Activated CD4-positive, alpha-beta memory T cell treated with anti-CD3 and anti-CD28 coated beads for 36 hours (primary cell): ENCODE data around the gene SLC2A13. TPM values are rescaled to one million over a fixed set of nuclear protein-coding genes. Genes with fewer than 3 reads are reported as not detected.
"Not testable (repeated sequence)": the region's sequence is repeated elsewhere in the genome, so short reads cannot be mapped to it uniquely, and the experiment has no call there.

Experiments used
- CTCF ChIA-PET: fragments of 350-600 bp; sonication (Branson Sonifier 250); formaldehyde crosslinking; loops from one replicate; lab custom pipeline; 2021; ENCODE audit warnings: antibody characterized with exemption, inconsistent platforms; lab: Charles Lee
- POLR2A ChIA-PET: fragments of 350-600 bp; sonication (Branson Sonifier 250); formaldehyde crosslinking; loops from one replicate; lab custom pipeline; 2021; ENCODE audit warnings: antibody characterized with exemption; lab: Charles Lee
- DNase-seq: peaks from one replicate; pipeline ENCODE4 v3.0.0-alpha.2; 2020
- H3K27ac Mint-ChIP-seq: one replicate; pipeline ENCODE4 v1.8.0; 2021; ENCODE audit warnings: mixed read lengths
- H3K27me3 Mint-ChIP-seq: one replicate; pipeline ENCODE4 v1.8.0; 2021; ENCODE audit warnings: mixed read lengths
- H3K36me3 Mint-ChIP-seq: one replicate; pipeline ENCODE4 v1.8.0; 2021; ENCODE audit warnings: mixed read lengths
- H3K4me1 Mint-ChIP-seq: one replicate; pipeline ENCODE4 v1.8.0; 2021; ENCODE audit warnings: low read depth, mixed read lengths
- H3K4me3 Mint-ChIP-seq: one replicate; pipeline ENCODE4 v1.8.0; 2021; ENCODE audit warnings: mild to moderate bottlenecking, mixed read lengths
- H3K9me3 Mint-ChIP-seq: one replicate; pipeline ENCODE4 v1.8.0; 2021; ENCODE audit warnings: mixed read lengths
- intact Hi-C: fragments of 100-400 bp; cut with micrococcal nuclease; formaldehyde crosslinking; loops from one replicate; pipeline ENCODE4 v1.15.1; 2023
- total RNA-seq, 2 experiments: library from RNA; stranded (reverse); gene quantifications; one replicate each; pipeline ENCODE4 v1.2.3, GENCODE V29; 2021

SLC2A13 gene
- total RNA-seq, 2 experiments from 2014 or later = 3.4 to 3.8 TPM

DNA sequence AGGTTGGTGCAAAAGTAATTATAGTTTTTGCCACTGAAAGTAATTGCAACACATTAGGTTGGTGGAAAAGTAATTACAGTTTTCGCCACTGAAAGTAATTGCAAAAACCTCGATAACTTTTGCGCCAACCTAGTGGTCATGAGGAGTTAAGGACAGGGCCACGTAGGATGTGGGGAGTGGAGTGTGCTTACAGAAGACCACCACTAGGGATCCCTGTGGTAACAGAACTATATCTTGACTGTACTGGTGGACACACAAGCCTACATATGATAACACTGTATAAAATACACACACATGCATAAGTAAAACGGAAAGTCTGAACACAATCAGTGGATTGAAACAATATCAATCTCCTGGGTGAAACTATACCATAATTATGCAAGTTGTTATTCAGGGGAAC, 298.8 kb downstream of the SLC2A13 start:
- intact Hi-C loops = no loop called here
- Mint-ChIP-seq H3K4me1 (no peaks in the 10 kb centered on the region), H3K9me3 (peaks cover 5% of the 10 kb centered on the region), H3K27me3 (no peaks in the 10 kb centered on the region), H3K36me3 (no peaks in the 10 kb centered on the region), H3K27ac (no peak overlapping the region), H3K4me3 (no peak overlapping the region)
- ChIA-PET POLR2A (no interaction called here), CTCF (no interaction called here)
- no peak for DNase-seq

DNA sequence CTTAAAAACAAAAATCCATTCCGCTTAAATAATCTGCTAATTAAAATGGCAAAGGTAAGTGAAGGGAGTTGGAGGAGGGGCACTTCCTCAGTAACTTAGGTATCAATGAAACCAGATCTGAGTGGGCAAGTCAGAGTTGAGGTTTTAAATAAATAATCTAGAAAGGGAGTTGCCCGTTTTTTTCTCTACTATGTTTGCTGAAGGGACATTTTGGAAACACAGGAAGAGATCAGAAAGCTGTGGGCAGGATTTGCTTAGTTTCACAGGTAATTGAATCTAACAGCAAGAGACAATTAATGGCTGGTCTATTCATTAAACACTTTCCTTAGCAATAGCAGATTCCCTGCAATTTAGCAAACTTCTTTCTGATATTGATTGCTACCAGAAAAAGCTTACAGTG, 300.2 kb downstream of the SLC2A13 start:
- Mint-ChIP-seq H3K27me3 (no peaks in the 10 kb centered on the region), H3K4me3 (no peak overlapping the region), H3K9me3 (peaks cover 3% of the 10 kb centered on the region), H3K4me1 (no peaks in the 10 kb centered on the region), H3K36me3 (no peaks in the 10 kb centered on the region), H3K27ac (no peak overlapping the region)
- intact Hi-C loops = no loop called here
- ChIA-PET CTCF (interaction anchor here (0.8 kb wide), 1 partner anchor 102 kb away, joined by 3 read pairs; no protein-coding TSS in a partner anchor), POLR2A (no interaction called here)
- DNase-seq = no peak

DNA sequence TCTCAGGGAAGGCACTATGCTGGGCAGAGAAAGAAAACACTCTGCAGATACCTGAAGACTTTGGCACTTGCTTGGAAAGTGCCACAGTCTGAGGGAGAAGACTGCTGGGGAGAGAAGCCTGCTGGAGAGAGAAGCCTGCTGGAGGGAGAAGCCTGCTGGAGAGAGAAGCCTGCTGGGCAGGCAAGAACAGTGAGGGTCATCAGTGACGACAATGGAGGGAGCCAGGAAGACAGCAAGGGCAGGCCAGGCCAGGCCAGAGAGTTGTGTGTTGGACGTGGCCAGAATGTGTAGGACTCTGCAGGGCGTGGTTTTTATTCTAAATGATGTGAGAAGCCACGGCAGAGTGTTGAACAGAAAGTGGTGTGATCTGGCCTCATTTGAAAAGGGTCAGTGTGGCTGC, 301.0 kb downstream of the SLC2A13 start:
- H3K9me3 Mint-ChIP-seq = peaks cover 2% of the 10 kb centered on the region
- no peaks in the 10 kb centered on the region for H3K36me3 Mint-ChIP-seq
- no peaks in the 10 kb centered on the region for H3K4me1 Mint-ChIP-seq
- H3K4me3 Mint-ChIP-seq = no peak overlapping the region
- H3K27me3 Mint-ChIP-seq = no peaks in the 10 kb centered on the region
- ChIA-PET POLR2A (no interaction called here), CTCF (no interaction called here)
- DNase-seq = no peak
- intact Hi-C loops = no loop called here
- H3K27ac Mint-ChIP-seq = no peak overlapping the region

GRCh38 chr12:39804479-39804878, 301.4 kb downstream of the SLC2A13 start:
- no peak for DNase-seq
- Mint-ChIP-seq H3K4me3 (no peak overlapping the region), H3K4me1 (no peaks in the 10 kb centered on the region), H3K36me3 (no peaks in the 10 kb centered on the region), H3K27me3 (no peaks in the 10 kb centered on the region), H3K27ac (no peak overlapping the region), H3K9me3 (no peaks in the 10 kb centered on the region)
- CTCF ChIA-PET = no interaction called here
- intact Hi-C loops = no loop called here
- POLR2A ChIA-PET = no interaction called here

DNA sequence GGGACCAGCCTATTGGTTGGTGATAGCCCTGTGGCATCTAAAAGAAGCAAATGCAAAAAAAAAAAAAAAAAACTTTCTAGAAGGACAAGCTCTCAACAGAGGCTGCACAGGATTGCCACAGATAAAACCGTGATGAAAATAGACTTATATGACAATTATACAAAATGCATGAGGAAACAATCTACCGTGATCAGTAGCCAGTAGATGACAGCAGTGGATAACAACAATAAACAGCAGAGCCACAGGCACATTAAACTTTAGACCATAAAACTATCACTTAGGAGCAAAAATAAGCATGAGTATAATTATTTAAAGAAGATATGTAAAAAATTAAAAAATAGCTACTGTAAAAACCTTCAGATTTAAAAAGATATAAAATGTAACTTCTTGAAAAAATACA, 302.7 kb downstream of the SLC2A13 start:
- DNase-seq = no peak
- Mint-ChIP-seq H3K27ac (no peak overlapping the region), H3K36me3 (no peaks in the 10 kb centered on the region), H3K9me3 (no peaks in the 10 kb centered on the region), H3K4me1 (no peaks in the 10 kb centered on the region), H3K4me3 (no peak overlapping the region), H3K27me3 (no peaks in the 10 kb centered on the region)
- intact Hi-C loops = no loop called here
- ChIA-PET CTCF (no interaction called here), POLR2A (interaction anchor here (0.6 kb wide), 1 partner anchor 226 kb away, joined by 5 read pairs; no protein-coding TSS in a partner anchor)

GRCh38 chr12:39798977-39799376, 306.9 kb downstream of the SLC2A13 start:
- ChIA-PET CTCF (no interaction called here), POLR2A (no interaction called here)
- Mint-ChIP-seq H3K27ac (no peak overlapping the region), H3K4me3 (no peak overlapping the region), H3K9me3 (no peaks in the 10 kb centered on the region), H3K36me3 (no peaks in the 10 kb centered on the region), H3K4me1 (no peaks in the 10 kb centered on the region), H3K27me3 (no peaks in the 10 kb centered on the region)
- DNase-seq = no peak
- intact Hi-C loops = no loop called here

DNA sequence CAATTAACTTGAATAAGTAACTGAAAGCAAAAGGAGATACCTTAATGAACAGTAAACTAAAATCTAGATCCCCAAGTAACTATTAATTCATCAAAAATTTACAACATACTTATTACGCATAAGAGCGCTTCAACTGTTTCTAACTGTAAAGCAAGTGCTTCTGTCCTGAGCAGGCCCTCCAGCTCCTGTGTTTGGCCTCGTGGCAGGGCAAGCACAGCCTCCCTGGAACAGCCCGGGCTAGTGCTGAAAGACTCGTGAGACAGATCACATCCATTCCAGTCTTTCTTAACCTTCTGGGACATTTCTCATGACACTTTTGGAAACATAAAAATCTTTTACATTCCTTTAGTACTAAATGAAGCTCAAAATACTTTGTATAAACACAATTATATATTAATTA, 307.5 kb downstream of the SLC2A13 start:
- H3K9me3 Mint-ChIP-seq = no peaks in the 10 kb centered on the region
- intact Hi-C loops = no loop called here
- no peaks in the 10 kb centered on the region for H3K27me3 Mint-ChIP-seq
- ChIA-PET CTCF (interaction anchor here (0.5 kb wide), 1 partner anchor 31 kb away, joined by 3 read pairs; no protein-coding TSS in a partner anchor), POLR2A (no interaction called here)
- H3K36me3 Mint-ChIP-seq = no peaks in the 10 kb centered on the region
- H3K4me1 Mint-ChIP-seq = no peaks in the 10 kb centered on the region
- no peak for DNase-seq
- H3K4me3 Mint-ChIP-seq = no peak overlapping the region
- no peak overlapping the region for H3K27ac Mint-ChIP-seq

GRCh38 chr12:39795481-39795880, 310.4 kb downstream of the SLC2A13 start:
- no peaks in the 10 kb centered on the region for H3K27me3 Mint-ChIP-seq
- no peaks in the 10 kb centered on the region for H3K9me3 Mint-ChIP-seq
- intact Hi-C loops = no loop called here
- no peak overlapping the region for H3K27ac Mint-ChIP-seq
- CTCF ChIA-PET = no interaction called here
- H3K4me3 Mint-ChIP-seq = no peak overlapping the region
- POLR2A ChIA-PET = no interaction called here
- no peak for DNase-seq
- H3K4me1 Mint-ChIP-seq = no peaks in the 10 kb centered on the region
- no peaks in the 10 kb centered on the region for H3K36me3 Mint-ChIP-seq

GRCh38 chr12:39792938-39793337, 312.9 kb downstream of the SLC2A13 start:
- Mint-ChIP-seq H3K4me1 (no peaks in the 10 kb centered on the region), H3K27ac (no peak overlapping the region), H3K4me3 (no peak overlapping the region), H3K9me3 (no peaks in the 10 kb centered on the region), H3K27me3 (no peaks in the 10 kb centered on the region), H3K36me3 (no peaks in the 10 kb centered on the region)
- ChIA-PET CTCF (no interaction called here), POLR2A (no interaction called here)
- intact Hi-C loops = no loop called here
- DNase-seq = no peak

DNA sequence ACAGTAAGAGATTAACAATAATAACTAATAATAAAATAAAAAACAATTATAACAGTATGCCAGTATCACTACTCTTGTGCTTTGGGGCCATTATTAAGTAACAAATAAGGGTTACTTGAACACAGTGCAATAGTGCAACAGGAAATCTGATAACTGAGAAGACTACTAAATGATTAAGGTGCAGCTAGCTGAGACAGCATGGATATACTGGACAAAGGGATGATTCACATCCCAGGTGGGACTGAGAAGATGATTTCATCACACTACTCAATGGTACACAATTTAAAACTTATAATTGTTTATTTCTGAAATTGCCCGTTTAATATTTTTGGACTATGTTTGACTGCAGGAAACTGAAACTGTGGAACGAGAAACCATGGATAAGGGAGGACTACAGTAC, 317.6 kb downstream of the SLC2A13 start:
- H3K36me3 Mint-ChIP-seq = peaks cover 2% of the 10 kb centered on the region
- no peaks in the 10 kb centered on the region for H3K27me3 Mint-ChIP-seq
- intact Hi-C loops = no loop called here
- ChIA-PET CTCF (no interaction called here), POLR2A (no interaction called here)
- no peak for DNase-seq
- H3K27ac Mint-ChIP-seq = no peak overlapping the region
- no peak overlapping the region for H3K4me3 Mint-ChIP-seq
- peaks cover 3% of the 10 kb centered on the region for H3K9me3 Mint-ChIP-seq
- H3K4me1 Mint-ChIP-seq = no peaks in the 10 kb centered on the region

GRCh38 chr12:39785814-39786213, 320.1 kb downstream of the SLC2A13 start:
- H3K4me1 Mint-ChIP-seq = not testable (repeated sequence)

DNA sequence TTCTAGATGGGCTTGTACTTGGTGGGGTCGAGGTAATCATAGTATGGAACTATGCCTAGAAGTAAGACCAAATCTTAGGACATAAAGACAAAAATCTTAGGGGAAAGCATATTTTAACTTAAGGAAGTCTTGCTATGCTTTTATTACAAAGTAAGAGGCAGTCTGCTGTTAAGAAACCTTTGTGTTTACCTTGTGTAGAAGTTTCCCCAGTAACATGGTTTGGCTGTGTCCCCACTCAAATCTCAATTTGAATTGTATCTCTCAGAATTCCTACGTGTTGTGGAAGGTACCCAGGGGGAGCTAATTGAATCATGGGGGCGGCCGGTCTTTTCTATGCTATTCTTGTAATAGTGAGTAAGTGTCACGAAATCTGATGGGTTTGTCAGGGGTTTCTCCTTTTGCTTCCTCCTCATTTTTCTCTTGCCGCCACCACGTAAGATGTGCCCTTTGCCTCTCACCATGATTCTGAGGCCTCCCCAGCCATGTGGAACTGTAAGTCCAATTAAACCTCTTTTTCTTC, 323.8 kb downstream of the SLC2A13 start:
- Mint-ChIP-seq H3K9me3 (peaks cover 7% of the 10 kb centered on the region), H3K4me1 (no peaks in the 10 kb centered on the region), H3K27me3 (no peaks in the 10 kb centered on the region), H3K4me3 (no peak overlapping the region), H3K36me3 (peaks cover 2% of the 10 kb centered on the region), H3K27ac (no peak overlapping the region)
- DNase-seq = no peak
- intact Hi-C loops = no loop called here
- ChIA-PET CTCF (no interaction called here), POLR2A (no interaction called here)

More at GRCh38 chr12:39785814-39786213, 320.1 kb downstream of the SLC2A13 start:
- H3K4me3 Mint-ChIP-seq, H3K36me3 Mint-ChIP-seq, H3K27ac Mint-ChIP-seq, H3K9me3 Mint-ChIP-seq, CTCF ChIA-PET, POLR2A ChIA-PET, DNase-seq, H3K27me3 Mint-ChIP-seq, intact Hi-C loops: not testable (repeated sequence)

DNA sequence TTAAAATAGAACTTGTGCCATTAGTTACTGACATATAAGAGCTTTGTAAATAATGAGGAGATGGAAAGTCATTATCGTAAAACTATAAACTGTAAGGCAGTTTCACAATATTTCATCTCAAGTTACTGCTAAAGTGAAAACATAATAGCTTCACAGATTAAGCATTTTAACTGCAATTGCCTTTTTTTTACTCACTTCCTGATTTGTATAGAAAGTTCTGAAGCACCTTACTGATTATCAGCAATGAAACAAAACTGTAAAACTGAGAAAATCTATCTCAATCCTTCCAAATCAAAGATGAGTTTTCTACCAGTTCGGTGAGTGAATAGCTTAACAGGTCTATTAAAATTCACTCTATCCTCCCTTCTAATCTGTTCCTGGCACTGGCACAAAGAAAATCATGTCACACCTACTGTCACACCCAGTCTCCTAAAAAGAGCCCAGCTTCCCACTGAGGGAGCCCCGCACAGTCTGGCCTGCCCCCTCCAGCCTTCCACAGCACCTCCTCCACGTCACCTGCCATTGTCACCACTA, 324.9 kb downstream of the SLC2A13 start:
- DNase-seq = no peak
- CTCF ChIA-PET = interaction anchor here (0.8 to 1.8 kb wide), 2 partner anchors 16 to 211 kb away, joined by 3 to 5 read pairs; no protein-coding TSS in a partner anchor
- intact Hi-C loops = no loop called here
- Mint-ChIP-seq H3K27me3 (no peaks in the 10 kb centered on the region), H3K27ac (no peak overlapping the region), H3K4me3 (no peak overlapping the region), H3K9me3 (peaks cover 7% of the 10 kb centered on the region), H3K36me3 (peaks cover 2% of the 10 kb centered on the region), H3K4me1 (no peaks in the 10 kb centered on the region)
- POLR2A ChIA-PET = no interaction called here
